NCI-H774 (cell line): ENCODE results near the gene ABCC2.

Source experiments
- DNase-seq: peaks from one replicate; lab custom pipeline; 2025; lab: John Stamatoyannopoulos, UW

ABCC2 gene

DNA sequence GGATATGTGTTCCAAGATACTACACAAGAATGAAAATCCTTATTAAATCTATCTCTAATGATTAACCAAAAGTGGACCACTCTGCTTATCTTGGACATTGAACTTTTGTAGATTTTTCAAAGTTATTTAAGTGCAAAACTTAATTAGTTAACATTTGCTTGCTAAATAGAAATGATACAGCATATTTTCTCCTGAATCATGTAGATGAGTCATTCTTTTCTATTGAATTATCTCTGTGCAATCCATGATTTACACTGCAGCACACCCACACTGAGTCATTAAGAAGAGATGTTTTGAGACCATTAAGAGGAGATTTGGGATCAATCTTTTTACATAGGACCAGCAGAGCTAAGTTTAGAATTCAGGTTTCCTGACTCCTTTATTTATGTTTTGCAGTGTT is 6.6 kb upstream of the ABCC2 start:
- DNase-seq, result no peak

DNA sequence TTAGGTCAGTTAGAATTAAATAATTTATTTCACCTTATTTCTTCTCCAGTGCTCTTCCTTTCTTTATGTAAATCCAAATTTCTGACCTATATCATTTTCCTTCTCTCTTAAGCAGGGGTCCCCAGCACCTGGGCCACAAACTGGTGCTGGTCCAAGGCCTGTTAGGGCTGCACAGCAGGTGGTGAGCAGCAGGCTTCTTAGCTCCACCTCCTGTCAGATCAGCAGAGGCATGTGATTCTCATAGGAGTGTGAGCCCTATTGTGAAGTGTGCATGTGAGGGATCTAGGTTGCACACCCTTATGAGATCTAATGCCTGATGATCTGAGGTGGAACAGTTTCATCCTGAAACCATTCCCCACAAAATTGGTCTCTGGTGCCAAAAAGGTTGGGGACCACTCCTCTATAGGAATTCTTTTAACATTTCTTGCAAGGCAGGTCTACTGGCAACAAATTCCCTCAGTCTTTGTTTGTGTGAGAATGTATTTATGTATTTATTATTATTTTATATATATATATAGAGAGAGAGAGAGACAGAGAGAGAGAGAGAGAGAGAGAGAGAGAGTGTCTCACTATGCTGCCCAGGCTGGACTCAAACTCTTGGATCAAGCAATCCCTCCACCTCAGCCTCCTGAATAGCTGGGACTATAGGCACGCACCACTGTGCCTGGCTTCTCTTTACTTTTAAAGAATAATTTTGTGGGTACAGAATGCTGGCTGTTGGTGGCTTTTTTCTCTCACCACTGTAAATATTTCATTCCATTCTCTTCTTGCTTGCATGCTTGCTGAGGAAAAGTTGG is 4.3 kb upstream of the ABCC2 start:
- DNase-seq, result no peak

GRCh38 chr10:99779335-99779734 is 3.1 kb upstream of the ABCC2 start:
- DNase-seq, result no peak

- no peak for DNase-seq
Observed at GRCh38 chr10:99781734-99782429, 558 bp upstream of the ABCC2 start.

- DNase-seq, result no peak
Observed at GRCh38 chr10:99784016-99784726, 1.7 kb downstream of the ABCC2 start.

DNA sequence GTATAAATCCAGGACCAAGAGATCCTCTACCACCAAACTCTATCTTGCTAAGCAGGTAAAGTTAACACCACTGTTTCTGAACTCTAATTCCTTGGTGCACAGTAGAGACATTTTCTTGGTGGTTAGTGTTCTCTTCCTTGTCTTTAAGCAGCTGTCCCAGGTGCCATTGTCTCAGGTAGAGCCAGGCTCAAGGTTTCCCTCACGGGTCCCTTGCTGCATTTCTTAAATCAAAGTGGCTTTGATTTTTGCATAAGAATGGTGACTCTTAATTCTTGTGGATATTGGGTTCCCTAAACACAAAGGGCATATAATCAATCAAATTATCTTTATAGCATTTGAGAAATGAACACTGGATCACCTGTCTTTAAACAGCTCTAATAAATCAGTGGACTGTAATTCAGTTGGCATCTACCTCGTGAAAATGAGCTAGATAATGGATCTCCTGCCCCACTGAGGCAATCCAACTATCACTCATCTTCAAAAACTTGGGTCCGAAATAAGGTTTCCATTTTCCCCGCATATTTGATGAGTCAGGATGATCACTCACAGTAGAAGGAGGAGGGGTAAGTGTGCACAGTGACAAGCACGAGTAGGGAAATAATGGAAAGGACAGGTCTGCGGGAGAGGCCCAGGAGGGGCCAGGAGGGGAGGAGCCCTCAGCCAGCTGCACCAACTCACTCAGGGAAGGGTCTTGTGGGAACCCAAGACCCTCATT is 2.4 kb downstream of the ABCC2 start:
- no peak for DNase-seq

- no peak for DNase-seq
Observed at GRCh38 chr10:99785646-99786045, 3.2 kb downstream of the ABCC2 start.

GRCh38 chr10:99787311-99787710 is 4.9 kb downstream of the ABCC2 start:
- DNase-seq, result no peak

DNA sequence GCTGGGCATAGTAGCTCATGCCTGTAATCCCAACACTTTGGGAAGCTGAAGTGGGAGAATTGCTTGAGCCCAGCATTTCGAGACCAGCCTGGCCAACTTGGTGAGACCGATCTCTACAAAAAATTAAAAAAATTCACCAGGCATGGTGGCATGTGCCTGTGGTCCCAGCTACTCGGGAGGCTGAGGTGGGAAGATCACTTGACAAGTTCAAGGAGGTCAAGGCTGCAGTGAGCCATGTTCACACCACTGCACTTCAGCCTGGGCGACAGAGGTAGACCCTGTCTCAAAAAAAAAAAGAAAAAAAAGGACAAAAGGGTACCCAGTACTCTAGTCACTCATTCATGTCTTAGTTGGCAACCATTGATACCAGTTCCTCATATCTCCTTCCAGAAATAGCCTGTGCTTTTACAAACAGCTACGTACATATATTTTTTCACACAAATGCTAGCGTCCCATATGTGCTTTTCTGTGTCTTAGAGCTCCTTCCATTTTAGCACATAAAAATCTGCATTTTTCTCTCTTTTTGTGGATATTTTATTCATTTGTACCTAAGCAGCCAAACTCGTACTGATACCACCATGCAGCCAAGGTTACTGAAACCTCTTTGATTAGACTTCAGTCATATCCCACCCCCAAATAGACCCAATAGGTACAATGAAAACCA is 5.5 kb downstream of the ABCC2 start:
- DNase-seq, result no peak

DNA sequence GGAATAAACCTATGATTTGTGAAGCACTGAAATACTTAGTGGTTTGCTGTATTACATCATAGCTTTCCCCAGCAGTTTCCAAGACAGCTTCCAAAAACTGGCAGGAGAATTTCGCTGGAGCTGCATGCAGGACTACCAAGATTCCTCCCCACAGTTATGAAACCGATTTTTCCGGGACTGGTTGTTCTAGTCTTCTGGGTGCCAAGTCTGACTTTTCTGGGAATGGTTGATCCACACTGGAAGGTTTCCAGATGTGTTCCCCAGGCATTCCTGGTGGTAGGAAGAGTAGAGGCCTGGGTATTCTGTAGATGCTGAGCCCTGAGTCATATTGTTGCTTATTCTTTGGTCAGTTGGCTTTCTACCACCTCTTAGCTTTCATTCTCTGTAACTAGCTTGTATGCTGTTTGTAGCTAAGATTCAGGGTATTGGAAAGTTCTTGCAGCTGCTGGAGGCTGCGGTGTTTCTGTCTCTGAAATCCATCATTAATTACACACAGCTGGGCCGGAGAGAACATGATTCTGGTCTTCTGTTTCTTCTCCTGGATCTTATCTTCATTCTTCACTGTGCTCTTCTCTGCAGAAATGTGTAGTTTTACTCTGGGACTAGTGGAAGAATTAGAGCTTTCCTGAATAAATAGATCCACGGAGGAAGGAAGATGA is 6.3 kb downstream of the ABCC2 start:
- DNase-seq, result no peak

DNA sequence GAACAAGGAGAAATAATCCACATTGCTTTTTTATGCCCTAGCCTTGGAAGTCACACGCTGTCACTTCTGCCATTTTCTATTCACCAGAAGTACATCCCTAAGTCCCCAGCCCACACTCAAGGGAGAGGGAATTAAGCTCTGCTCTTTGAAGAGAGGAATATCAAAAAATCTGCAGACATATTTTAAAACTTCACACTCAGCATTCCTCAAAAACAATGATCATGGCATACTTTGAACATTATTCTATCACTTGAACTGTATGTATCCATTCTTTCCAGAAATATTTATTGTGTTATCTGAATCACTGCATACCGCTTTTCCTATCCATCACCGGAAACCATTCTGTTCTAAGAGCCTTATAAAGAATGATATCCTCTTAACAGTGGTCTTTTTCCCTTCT is 9.4 kb downstream of the ABCC2 start:
- DNase-seq, result no peak

GRCh38 chr10:99793819-99794218 is 11.4 kb downstream of the ABCC2 start:
- DNase-seq, result no peak

DNA sequence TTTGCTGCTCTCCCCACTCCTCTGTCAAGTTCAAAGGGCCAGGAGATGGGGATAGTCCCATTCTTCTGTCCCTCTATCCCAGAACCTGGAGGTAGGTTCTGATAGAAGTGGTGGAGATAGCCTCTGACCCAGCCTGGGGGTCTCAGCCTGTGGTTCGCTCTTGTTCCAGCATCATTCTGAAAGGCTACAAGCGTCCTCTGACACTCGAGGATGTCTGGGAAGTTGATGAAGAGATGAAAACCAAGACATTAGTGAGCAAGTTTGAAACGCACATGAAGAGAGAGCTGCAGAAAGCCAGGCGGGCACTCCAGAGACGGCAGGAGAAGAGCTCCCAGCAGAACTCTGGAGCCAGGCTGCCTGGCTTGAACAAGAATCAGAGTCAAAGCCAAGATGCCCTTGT is 14.5 kb downstream of the ABCC2 start:
- DNase-seq, result no peak

- DNase-seq, result no peak
Observed at GRCh38 chr10:99798031-99798430, 15.6 kb downstream of the ABCC2 start.

- DNase-seq, result no peak
Observed at GRCh38 chr10:99798920-99799319, 16.5 kb downstream of the ABCC2 start.

- DNase-seq, result no peak
Observed at GRCh38 chr10:99799613-99800012, 17.2 kb downstream of the ABCC2 start.

GRCh38 chr10:99804471-99804870 is 22.0 kb downstream of the ABCC2 start:
- no peak for DNase-seq

GRCh38 chr10:99805190-99805589 is 22.8 kb downstream of the ABCC2 start:
- DNase-seq, result no peak

GRCh38 chr10:99806091-99806490 is 23.7 kb downstream of the ABCC2 start:
- DNase-seq, result no peak

DNA sequence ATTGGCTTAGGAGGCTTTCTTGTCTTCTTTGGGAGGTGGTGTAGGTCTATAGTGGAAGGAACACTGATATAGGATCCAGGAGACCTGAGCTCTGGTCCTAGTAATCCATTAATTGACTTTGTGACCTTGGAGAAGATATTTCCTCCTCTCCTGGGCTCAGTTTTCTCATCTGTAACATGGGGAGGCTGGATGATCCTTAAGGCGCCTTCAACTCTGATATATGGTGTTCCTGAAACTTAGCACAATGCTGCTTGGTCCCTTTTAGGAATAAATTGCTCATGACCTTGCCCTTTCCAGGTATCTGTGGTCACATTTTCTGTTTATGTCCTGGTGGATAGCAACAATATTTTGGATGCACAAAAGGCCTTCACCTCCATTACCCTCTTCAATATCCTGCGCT is 25.3 kb downstream of the ABCC2 start:
- DNase-seq, result no peak

DNA sequence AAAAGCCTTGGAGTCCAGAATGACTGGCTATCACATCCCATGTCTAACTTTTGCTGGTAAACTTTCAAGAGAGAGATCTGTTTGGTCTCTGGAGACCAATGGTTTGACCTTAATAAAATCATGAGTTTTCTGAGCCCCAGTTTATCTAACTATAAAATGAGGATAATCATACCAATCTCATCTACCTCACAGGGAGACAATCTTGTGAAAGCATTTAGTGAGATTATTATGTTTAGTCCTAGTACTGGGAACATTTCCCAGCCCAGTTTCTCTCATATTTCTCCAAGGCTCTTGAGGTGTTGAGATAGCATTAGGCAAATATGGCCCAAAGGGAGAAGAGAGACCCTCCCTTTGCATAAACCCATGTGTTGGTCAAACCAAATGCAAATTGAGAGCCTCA is 25.8 kb downstream of the ABCC2 start:
- no peak for DNase-seq
